ENCODE measurements around the gene DUSP16.

DUSP16 gene

GRCh38 chr12:12510551-12510950, 52.1 kb downstream of the DUSP16 start:
- no peaks in the 10 kb centered on the region for H3K9me2 ChIP-seq (replicated peaks; ENCODE audit: insufficient read depth, low read length)
- H3K27ac ChIP-seq (ENCODE audit: low read length) = no peak overlapping the region
- H3K4me2 ChIP-seq (ENCODE audit: low read depth, low read length) = no peak overlapping the region
- H2AFZ ChIP-seq (ENCODE audit: low read length) = no peak overlapping the region
- no peaks in the 10 kb centered on the region for H3K4me1 ChIP-seq (ENCODE audit: low read length)
- no peaks in the 10 kb centered on the region for H4K20me1 ChIP-seq (ENCODE audit: insufficient read depth, low read length)
- no peaks in the 10 kb centered on the region for H3F3A ChIP-seq (ENCODE audit: insufficient read depth, low read length)
- no peaks in the 10 kb centered on the region for H3K36me3 ChIP-seq (replicated peaks; ENCODE audit: insufficient read depth, low read length)
- no peak overlapping the region for H3K4me3 ChIP-seq (ENCODE audit: low read length)
- TF ChIP-seq EZH2phosphoT487 (IDR thresholded peaks at IDR 0.05; ENCODE audit: low read length) = no peak
- TF ChIP-seq EZH2 (optimal IDR thresholded peaks at IDR 0.05; ENCODE audit: low read depth, low read length) = no peak
- TF ChIP-seq CTCF (IDR thresholded peaks at IDR 0.05; ENCODE audit: low read length) = no peak
- DNase-seq = no peak
- H3K27me3 ChIP-seq (replicated peaks; ENCODE audit: insufficient read depth, low read length) = no peaks in the 10 kb centered on the region
- no peaks in the 10 kb centered on the region for H3K9me3 ChIP-seq (replicated peaks; ENCODE audit: insufficient read depth, low read length)
- no peak overlapping the region for H3K9ac ChIP-seq (ENCODE audit: low read length)
- H3K79me2 ChIP-seq (ENCODE audit: low read length) = peaks cover 19% of the 10 kb centered on the region; the same call in 1 of the 2 replicates

GRCh38 chr12:12510141-12510540, 52.5 kb downstream of the DUSP16 start:
- no peaks in the 10 kb centered on the region for H3F3A ChIP-seq (ENCODE audit: insufficient read depth, low read length)
- H3K36me3 ChIP-seq (replicated peaks; ENCODE audit: insufficient read depth, low read length) = no peaks in the 10 kb centered on the region
- TF ChIP-seq CTCF (IDR thresholded peaks at IDR 0.05; ENCODE audit: low read length) (no peak), EZH2 (optimal IDR thresholded peaks at IDR 0.05; ENCODE audit: low read depth, low read length) (no peak), EZH2phosphoT487 (IDR thresholded peaks at IDR 0.05; ENCODE audit: low read length) (no peak)
- H3K27me3 ChIP-seq (replicated peaks; ENCODE audit: insufficient read depth, low read length) = no peaks in the 10 kb centered on the region
- H3K4me3 ChIP-seq (ENCODE audit: low read length) = no peak overlapping the region
- DNase-seq = no peak
- H3K79me2 ChIP-seq (ENCODE audit: low read length) = peaks cover 19% of the 10 kb centered on the region; the same call in 1 of the 2 replicates
- no peaks in the 10 kb centered on the region for H4K20me1 ChIP-seq (ENCODE audit: insufficient read depth, low read length)
- no peak overlapping the region for H3K27ac ChIP-seq (ENCODE audit: low read length)
- no peaks in the 10 kb centered on the region for H3K9me2 ChIP-seq (replicated peaks; ENCODE audit: insufficient read depth, low read length)
- no peak overlapping the region for H2AFZ ChIP-seq (ENCODE audit: low read length)
- no peaks in the 10 kb centered on the region for H3K9me3 ChIP-seq (replicated peaks; ENCODE audit: insufficient read depth, low read length)
- no peak overlapping the region for H3K9ac ChIP-seq (ENCODE audit: low read length)
- H3K4me1 ChIP-seq (ENCODE audit: low read length) = no peaks in the 10 kb centered on the region
- no peak overlapping the region for H3K4me2 ChIP-seq (ENCODE audit: low read depth, low read length)

- peaks cover 19% of the 10 kb centered on the region; the same call in 1 of the 2 replicates for H3K79me2 ChIP-seq (ENCODE audit: low read length)
- H3K4me3 ChIP-seq (ENCODE audit: low read length) = no peak overlapping the region
- no peaks in the 10 kb centered on the region for H4K20me1 ChIP-seq (ENCODE audit: insufficient read depth, low read length)
- H3K4me2 ChIP-seq (ENCODE audit: low read depth, low read length) = no peak overlapping the region
- H3K9me3 ChIP-seq (replicated peaks; ENCODE audit: insufficient read depth, low read length) = no peaks in the 10 kb centered on the region
- no peaks in the 10 kb centered on the region for H3F3A ChIP-seq (ENCODE audit: insufficient read depth, low read length)
- no peak overlapping the region for H3K9ac ChIP-seq (ENCODE audit: low read length)
- no peak for TF ChIP-seq CTCF (IDR thresholded peaks at IDR 0.05; ENCODE audit: low read length)
- TF ChIP-seq EZH2 (optimal IDR thresholded peaks at IDR 0.05; ENCODE audit: low read depth, low read length) = no peak
- TF ChIP-seq EZH2phosphoT487 (IDR thresholded peaks at IDR 0.05; ENCODE audit: low read length) = no peak
- no peaks in the 10 kb centered on the region for H3K36me3 ChIP-seq (replicated peaks; ENCODE audit: insufficient read depth, low read length)
- no peak overlapping the region for H2AFZ ChIP-seq (ENCODE audit: low read length)
- no peak overlapping the region for H3K27ac ChIP-seq (ENCODE audit: low read length)
- no peaks in the 10 kb centered on the region for H3K4me1 ChIP-seq (ENCODE audit: low read length)
- H3K9me2 ChIP-seq (replicated peaks; ENCODE audit: insufficient read depth, low read length) = no peaks in the 10 kb centered on the region
- H3K27me3 ChIP-seq (replicated peaks; ENCODE audit: insufficient read depth, low read length) = no peaks in the 10 kb centered on the region
- DNase-seq = no peak
Measured at GRCh38 chr12:12508612-12509011, 54.1 kb downstream of the DUSP16 start.

Measured in MM.1S (cell line).